Measurements from ENCODE around the gene UBAP2. TPM values are rescaled to one million over a fixed set of nuclear protein-coding genes. Genes with fewer than 3 reads are reported as not detected.
"Not testable (repeated sequence)": the region's sequence is repeated elsewhere in the genome, so short reads cannot be mapped to it uniquely, and the experiment has no call there.

UBAP2 gene
- total RNA-seq, 1 donor from 2014 or later, result 66.0 TPM

DNA sequence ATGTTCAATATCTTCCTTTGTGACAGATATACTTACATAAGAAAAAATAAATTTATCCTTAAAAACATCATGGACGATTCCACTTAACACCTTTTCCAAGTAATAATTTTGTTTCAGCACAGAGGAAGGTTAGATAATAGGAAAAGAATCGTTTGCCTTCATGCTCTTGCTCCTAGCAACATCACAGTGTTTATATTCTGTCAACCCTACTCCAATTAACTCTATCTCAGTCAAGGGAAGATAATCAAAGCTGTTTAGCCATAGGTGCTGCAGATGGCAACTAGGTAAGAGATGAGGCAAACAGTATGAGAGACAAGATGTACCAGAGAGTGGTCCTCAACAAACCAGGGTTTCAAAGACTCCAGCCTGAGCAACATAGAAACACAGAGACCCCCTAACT is 55.6 kb downstream of the UBAP2 start:
- FAIRE-seq, result no peak

GRCh38 chr9:33992632-33993031 is 56.1 kb downstream of the UBAP2 start:
- FAIRE-seq (no peak), DNase-seq (ENCODE audit: low spot score in 2 of 2) (no peak)

More for the DNA sequence above, 55.6 kb downstream of the UBAP2 start:
- no peak for DNase-seq (ENCODE audit: low spot score in 2 of 2)

- DNase-seq (ENCODE audit: low spot score in 2 of 2), result no peak
Observed at GRCh38 chr9:33988219-33988890, 60.3 kb downstream of the UBAP2 start.

DNA sequence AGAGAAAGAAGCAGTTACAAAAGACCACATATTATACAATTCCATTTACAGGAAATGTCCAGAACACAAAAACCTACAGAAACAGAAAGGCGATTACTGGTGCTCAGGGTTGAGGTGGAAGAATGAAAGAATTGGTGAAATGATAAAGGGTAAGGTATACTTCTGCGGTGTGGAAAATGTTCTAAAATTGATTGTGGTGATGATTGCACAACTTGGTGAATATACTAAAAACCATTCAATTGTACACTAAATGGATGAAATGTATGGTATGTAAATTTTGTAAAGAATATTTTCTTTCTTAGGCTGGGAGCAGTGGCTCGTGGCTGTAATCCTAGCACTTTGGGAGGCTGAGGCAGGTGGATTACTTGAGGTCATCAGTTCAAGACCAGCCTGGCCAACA is 72.3 kb downstream of the UBAP2 start:
- no peak for DNase-seq (ENCODE audit: low spot score in 2 of 2)
- no peak for FAIRE-seq

More at GRCh38 chr9:33988219-33988890, 60.3 kb downstream of the UBAP2 start:
- no peak for FAIRE-seq

DNA sequence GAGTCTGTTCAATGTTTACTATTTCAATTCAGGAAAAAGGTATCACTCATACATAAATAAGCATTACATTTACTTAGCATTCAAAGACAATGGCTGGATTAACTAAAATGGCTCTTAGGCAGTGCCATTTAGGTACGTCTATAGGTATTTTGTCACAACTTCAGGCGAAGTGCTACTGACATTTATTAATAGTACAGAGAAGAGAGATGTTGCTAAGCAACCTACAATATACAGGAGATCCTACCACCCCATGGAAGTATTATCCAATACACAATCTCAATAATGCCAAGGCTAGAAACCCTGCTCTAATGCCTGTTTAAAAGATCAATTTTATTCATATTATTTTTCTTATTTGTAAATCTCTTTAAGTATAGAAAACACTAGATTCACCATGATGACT is 76.0 kb downstream of the UBAP2 start:
- FAIRE-seq, result no peak
- no peak for DNase-seq (ENCODE audit: low spot score in 2 of 2)

DNA sequence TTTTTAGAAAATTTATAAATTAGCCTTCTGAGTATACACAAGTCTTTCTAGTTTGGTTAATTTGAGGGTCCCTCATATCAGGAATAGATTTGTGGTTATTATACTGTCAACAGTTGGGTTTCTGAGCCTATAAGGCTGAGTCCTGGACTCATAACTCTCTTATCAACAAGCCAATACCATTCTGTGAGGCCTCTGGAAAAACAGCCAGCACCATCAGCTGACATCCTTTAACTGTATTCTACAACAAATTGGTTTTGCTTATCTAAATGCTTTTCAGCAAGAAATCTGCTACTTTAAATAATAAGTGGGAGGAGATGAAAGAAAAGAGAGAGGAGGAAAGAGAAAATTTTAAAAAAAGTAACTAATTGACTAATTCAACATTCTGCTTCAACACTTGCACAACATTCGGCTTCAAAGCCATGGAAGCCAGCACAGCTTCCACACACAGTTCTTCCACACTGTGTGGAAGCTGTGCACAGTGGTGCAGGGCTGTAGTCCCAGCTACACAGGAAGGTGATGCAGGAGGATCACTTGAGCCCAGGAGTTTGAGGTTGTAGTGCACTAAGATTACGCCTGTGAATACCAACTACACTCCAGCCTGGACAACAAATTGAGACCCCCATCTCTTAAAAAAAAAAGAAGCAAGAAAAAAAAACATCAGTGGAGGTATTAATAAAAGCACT is 84.5 kb downstream of the UBAP2 start:
- DNase-seq (ENCODE audit: low spot score in 2 of 2) (no peak), FAIRE-seq (no peak)

GRCh38 chr9:33962468-33962867 is 86.2 kb downstream of the UBAP2 start:
- FAIRE-seq; DNase-seq (ENCODE audit: low spot score in 2 of 2): not testable (repeated sequence)

DNA sequence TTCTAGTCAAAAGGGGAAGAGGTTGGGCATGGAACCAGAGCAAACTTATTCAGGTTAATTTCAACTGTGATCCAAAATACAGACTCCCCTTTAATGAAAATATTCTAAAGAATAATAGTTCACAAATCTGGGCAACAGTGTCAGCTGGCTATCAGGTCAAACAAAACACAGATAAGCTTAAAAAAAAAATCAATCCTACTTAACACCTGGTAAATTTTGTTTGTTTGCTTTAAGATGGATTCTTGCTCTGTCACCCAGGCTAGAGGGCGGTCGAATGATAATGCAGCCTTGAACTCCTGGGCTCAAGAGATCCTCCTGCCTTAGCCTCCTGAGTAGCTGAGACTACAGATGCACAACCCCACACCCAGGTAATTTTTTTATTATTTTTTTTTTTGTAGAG is 89.0 kb downstream of the UBAP2 start:
- FAIRE-seq (no peak), DNase-seq (ENCODE audit: low spot score in 2 of 2) (no peak)

DNA sequence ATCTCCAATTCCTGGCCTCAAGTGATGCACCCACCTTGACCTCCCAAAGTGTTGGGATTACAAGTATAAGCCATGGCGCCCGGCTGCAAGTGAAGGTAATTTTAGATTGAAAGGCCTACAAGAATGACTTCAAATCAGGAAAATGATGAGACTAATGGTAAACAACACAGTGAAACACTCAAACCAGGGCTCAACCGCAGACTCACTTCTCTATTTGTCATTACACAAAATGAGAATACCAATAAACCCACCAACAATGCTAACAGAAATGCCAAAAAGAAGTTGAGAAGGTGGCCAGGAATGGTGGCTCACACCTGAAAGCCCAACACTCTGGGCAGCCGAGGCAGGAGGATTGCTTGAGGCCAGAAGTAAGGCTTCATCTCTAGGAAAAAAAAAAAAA is 92.1 kb downstream of the UBAP2 start:
- FAIRE-seq, result no peak
- no peak for DNase-seq (ENCODE audit: low spot score in 2 of 2)

DNA sequence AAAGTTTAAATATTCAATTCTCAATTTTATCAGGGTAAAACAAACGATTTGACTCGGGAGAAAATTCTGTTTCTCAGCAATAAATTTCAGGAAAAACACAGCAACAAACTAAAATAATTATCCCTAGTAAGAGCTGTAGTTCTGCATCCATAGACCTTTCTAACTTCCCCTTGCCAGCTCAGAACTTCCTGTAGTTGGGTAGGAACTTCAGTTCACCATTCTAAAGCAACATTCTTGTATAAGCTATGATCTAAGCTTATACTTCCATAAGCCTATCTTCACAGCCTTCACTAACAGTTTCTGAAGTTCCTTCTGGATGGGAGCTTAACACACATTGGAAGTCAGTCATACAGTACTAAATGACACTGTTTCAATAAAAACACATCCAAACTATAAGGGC is 96.6 kb downstream of the UBAP2 start:
- no peak for FAIRE-seq
- DNase-seq (ENCODE audit: low spot score in 2 of 2), result no peak

DNA sequence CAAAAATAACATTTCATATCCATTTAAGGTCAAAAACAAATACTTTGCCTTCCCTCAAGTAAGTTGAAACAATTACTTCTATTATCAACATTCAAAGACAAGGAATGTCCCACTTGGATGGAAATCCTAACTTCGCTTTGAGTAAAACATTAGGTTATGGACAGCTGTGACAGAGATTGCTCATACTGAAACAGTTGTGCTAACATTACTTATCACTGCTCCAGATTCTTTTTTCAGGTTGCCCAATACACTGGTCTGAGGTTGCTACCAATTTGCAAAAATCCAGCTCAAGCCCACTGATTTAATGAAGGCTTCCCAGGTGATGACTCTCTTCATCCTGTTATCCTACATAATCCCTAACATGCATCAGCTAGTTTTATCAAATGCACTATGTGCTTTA is 98.3 kb downstream of the UBAP2 start:
- DNase-seq (ENCODE audit: low spot score in 2 of 2), result no peak
- FAIRE-seq, result no peak

GRCh38 chr9:33946779-33947535 is 101.7 kb downstream of the UBAP2 start:
- DNase-seq (ENCODE audit: low spot score in 2 of 2) (no peak), FAIRE-seq (no peak)

GRCh38 chr9:33943389-33943788 is 105.3 kb downstream of the UBAP2 start:
- DNase-seq (ENCODE audit: low spot score in 2 of 2) (no peak), FAIRE-seq (no peak)

- no peak for DNase-seq (ENCODE audit: low spot score in 2 of 2)
- no peak for FAIRE-seq
Observed at GRCh38 chr9:33942471-33943083, 106.1 kb downstream of the UBAP2 start.

DNA sequence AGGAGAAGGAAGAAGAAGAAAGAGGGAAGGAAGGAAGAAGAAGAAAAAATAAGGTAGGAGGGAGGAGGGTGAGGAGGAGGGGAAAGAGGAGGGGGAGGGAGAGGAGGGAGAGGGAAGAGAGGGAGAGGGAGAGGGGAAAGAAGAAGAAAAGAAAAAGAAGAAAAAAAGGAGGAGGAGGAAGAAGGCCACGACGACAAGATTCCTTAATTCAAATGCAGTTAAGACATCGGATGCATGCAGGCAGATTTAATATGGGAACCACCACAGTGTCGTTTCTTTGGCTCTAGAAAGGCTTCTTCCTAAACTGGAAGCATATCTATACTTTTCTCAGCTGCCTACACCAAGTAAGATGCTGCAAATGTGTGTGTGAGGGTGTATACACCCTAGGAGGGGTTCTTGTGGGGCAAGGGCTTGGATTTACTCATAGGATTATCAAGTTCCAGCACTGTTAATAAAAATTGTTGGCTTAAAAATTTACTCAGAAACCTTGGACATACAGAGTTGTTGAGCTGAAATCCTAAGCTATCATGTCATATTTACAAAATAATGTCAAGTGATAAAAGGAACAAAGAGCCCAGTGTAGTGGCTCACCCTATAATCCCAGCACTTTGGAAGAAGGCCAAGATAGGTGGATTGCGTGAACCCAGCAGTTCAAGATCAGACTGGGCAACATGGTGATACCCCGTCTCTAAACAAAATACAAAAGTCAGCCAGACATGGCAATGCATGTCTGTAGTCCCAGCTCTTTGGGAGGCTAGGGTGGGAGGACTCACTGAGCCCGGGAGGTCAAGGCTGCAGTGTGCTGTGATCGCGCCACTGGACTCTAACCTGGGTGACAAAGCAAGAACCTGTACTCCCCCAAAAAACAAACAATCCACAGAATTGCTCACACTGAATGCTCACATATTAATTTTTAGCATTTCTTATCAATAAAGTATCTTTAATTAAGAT is 108.5 kb downstream of the UBAP2 start:
- FAIRE-seq (no peak), DNase-seq (ENCODE audit: low spot score in 2 of 2) (no peak)

DNA sequence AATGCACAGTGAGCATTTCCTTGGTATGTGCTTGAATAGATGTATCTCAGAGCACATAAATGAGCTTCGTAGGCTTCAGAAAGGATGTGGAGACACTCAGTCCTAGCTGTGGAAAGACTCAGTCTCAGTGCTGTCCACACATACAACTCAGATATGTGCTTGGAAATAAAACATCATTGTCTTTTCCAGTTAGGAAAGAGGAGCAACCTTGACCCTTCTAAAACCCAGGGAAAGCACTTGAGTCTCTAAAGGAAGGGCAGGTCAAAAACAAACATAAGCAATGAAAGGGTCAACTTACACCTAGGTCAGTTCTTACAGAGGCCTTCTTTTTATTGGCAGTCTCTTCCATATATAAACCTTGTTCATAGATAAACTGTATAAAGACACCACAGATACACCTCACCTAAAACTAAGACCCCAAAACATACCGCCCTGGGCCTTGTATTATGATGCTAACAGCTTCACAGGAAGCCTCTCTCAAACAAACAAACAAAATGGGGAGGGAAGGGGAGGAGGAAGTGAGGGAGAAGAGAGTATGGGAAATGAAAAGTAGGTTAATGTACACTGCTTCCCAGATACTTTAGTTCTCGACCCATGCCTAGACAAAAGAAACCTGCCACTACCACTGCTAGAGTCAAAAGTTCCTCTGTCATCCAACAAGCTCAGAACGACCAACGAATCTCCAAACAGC is 114.4 kb downstream of the UBAP2 start:
- FAIRE-seq (no peak), DNase-seq (ENCODE audit: low spot score in 2 of 2) (no peak)

GRCh38 chr9:33932078-33932807 is 116.4 kb downstream of the UBAP2 start:
- no peak for FAIRE-seq

GRCh38 chr9:33931326-33931725 is 117.4 kb downstream of the UBAP2 start:
- DNase-seq (ENCODE audit: low spot score in 2 of 2) (no peak), FAIRE-seq (no peak)

More at GRCh38 chr9:33932078-33932807, 116.4 kb downstream of the UBAP2 start:
- no peak for DNase-seq (ENCODE audit: low spot score in 2 of 2)

- DNase-seq (ENCODE audit: low spot score in 2 of 2), result no peak
- no peak for FAIRE-seq
Observed at GRCh38 chr9:33927694-33928093, 121.0 kb downstream of the UBAP2 start.
